Measurements from ENCODE around the gene UBC. TPM values are rescaled to one million over a fixed set of nuclear protein-coding genes. Genes with fewer than 3 reads are reported as not detected.

The UBC gene
- total RNA-seq, 1 donor from 2014 or later: 979 TPM

- DNase-seq (ENCODE audit: low spot score): no peak
- intact Hi-C loops (cut with DNase I): no loop called here
- no peak for ATAC-seq
These were observed 43.2 kb downstream of the UBC start for GRCh38 chr12:124871297-124871696.

GRCh38 chr12:124870515-124870914 lies 43.9 kb downstream of the UBC start:
- no peak for ATAC-seq
- intact Hi-C loops (cut with DNase I): no loop called here

GRCh38 chr12:124869059-124869665 lies 45.3 kb downstream of the UBC start:
- DNase-seq (ENCODE audit: low spot score): no peak
- ATAC-seq: peak; percentile 72
- intact Hi-C loops (cut with DNase I): no loop called here

More at GRCh38 chr12:124870515-124870914, 43.9 kb downstream of the UBC start:
- DNase-seq (ENCODE audit: low spot score): no peak

- ATAC-seq (no peak), DNase-seq (ENCODE audit: low spot score) (no peak)
- intact Hi-C loops (cut with DNase I): no loop called here
These were observed 46.0 kb downstream of the UBC start for GRCh38 chr12:124868252-124869058.

- ATAC-seq (no peak), DNase-seq (ENCODE audit: low spot score) (no peak)
- intact Hi-C loops (cut with DNase I): no loop called here
These were observed 47.0 kb downstream of the UBC start for GRCh38 chr12:124867401-124867930.

- ATAC-seq: no peak
- no peak for DNase-seq (ENCODE audit: low spot score)
- intact Hi-C loops (cut with DNase I): no loop called here
These were observed 47.5 kb downstream of the UBC start for GRCh38 chr12:124866883-124867400.

GRCh38 chr12:124866195-124866882 lies 48.1 kb downstream of the UBC start:
- DNase-seq (ENCODE audit: low spot score) (no peak), ATAC-seq (no peak)
- intact Hi-C loops (cut with DNase I): no loop called here

GRCh38 chr12:124865728-124866127 lies 48.7 kb downstream of the UBC start:
- DNase-seq (ENCODE audit: low spot score): no peak
- intact Hi-C loops (cut with DNase I): no loop called here
- ATAC-seq: no peak

- no peak for DNase-seq (ENCODE audit: low spot score)
- intact Hi-C loops (cut with DNase I): no loop called here
- peak; percentile 1 for ATAC-seq
These were observed 50.1 kb downstream of the UBC start for GRCh38 chr12:124864326-124864752.

- ATAC-seq (peak; percentile 81), DNase-seq (ENCODE audit: low spot score) (peak; percentile 91)
- intact Hi-C loops (cut with DNase I): no loop called here
These were observed 50.8 kb downstream of the UBC start, which contains the start of gene SCARB1 for GRCh38 chr12:124863416-124864325. Gene SCARB1 (minus strand): TSS chr12:124863864. CDS start chr12:124863720, 144 bp downstream.

- DNase-seq (ENCODE audit: low spot score) (no peak), ATAC-seq (peak; percentile 2)
- intact Hi-C loops (cut with DNase I): no loop called here
These were observed 51.6 kb downstream of the UBC start for GRCh38 chr12:124862768-124863415.

GRCh38 chr12:124861898-124862676 lies 52.4 kb downstream of the UBC start:
- intact Hi-C loops (cut with DNase I): no loop called here
- no peak for DNase-seq (ENCODE audit: low spot score)
- peak; percentile 5 for ATAC-seq

Small RNA genes lying within 50 kb of the gene (microRNA-seq; reads per million reads assigned to microRNA genes)
- 1.1 reads per million for gene MIR5188

Other genes starting within 250 kb of the UBC start
- gene SCARB1, start 50.8 kb downstream of the UBC start, total RNA-seq: 69.2 TPM
- 16.9 TPM for gene DHX37, start 74.5 kb upstream of the UBC start, total RNA-seq
- 4.0 TPM for gene BRI3BP, start 79.0 kb upstream of the UBC start, total RNA-seq
- gene AACS, start 150.8 kb upstream of the UBC start, total RNA-seq: 19.6 TPM

All from sciatic nerve (tissue), 2 donors.